HG03060 (cell line): ENCODE data around the gene RXFP4.
"Not testable (repeated sequence)": the region's sequence is repeated elsewhere in the genome, so short reads cannot be mapped to it uniquely, and the experiment has no call there.

Experiments
- ATAC-seq: cut with Tn5 transposase; IDR thresholded peaks from one replicate; pipeline ENCODE4 v1.9.1; 2021; ENCODE audit warnings: low read depth, moderate number of reproducible peaks; ENCODE audit not compliant: unreplicated experiment

RXFP4 gene

GRCh38 chr1:155929057-155929456 lies 12.4 kb upstream of the RXFP4 start:
- no peak for ATAC-seq

- not testable (repeated sequence) for ATAC-seq
Measured at GRCh38 chr1:155930725-155931124, 10.7 kb upstream of the RXFP4 start.

- ATAC-seq = no peak
Measured at GRCh38 chr1:155931332-155932038, 10.0 kb upstream of the RXFP4 start.

- ATAC-seq = no peak
Measured at GRCh38 chr1:155932081-155932480, 9.4 kb upstream of the RXFP4 start.

- no peak for ATAC-seq
Measured at GRCh38 chr1:155932487-155932886, 9.0 kb upstream of the RXFP4 start.

GRCh38 chr1:155933591-155934096 lies 7.8 kb upstream of the RXFP4 start:
- no peak for ATAC-seq

- ATAC-seq = peak; percentile 72
Measured at GRCh38 chr1:155934097-155934935, 7.1 kb upstream of the RXFP4 start, which contains the start of gene KHDC4. TSS of gene KHDC4 (minus strand) at chr1:155934413. CDS start at chr1:155934373, 40 bp downstream.

- no peak for ATAC-seq
Measured at GRCh38 chr1:155934936-155935590, 6.4 kb upstream of the RXFP4 start.

GRCh38 chr1:155938220-155938627 lies 3.2 kb upstream of the RXFP4 start:
- no peak for ATAC-seq

GRCh38 chr1:155940482-155940992 lies 901 bp upstream of the RXFP4 start:
- ATAC-seq = no peak

GRCh38 chr1:155941845-155942531 lies 550 bp downstream of the RXFP4 start:
- no peak for ATAC-seq

- ATAC-seq = no peak
Measured at GRCh38 chr1:155942578-155943141, 1.2 kb downstream of the RXFP4 start.

GRCh38 chr1:155944444-155944799 lies 3.0 kb downstream of the RXFP4 start:
- no peak for ATAC-seq

- no peak for ATAC-seq
Measured at GRCh38 chr1:155946633-155947219, 5.3 kb downstream of the RXFP4 start.

- no peak for ATAC-seq
Measured at GRCh38 chr1:155947292-155947691, 5.9 kb downstream of the RXFP4 start.

GRCh38 chr1:155947741-155948140 lies 6.3 kb downstream of the RXFP4 start:
- no peak for ATAC-seq

GRCh38 chr1:155950829-155951228 lies 9.4 kb downstream of the RXFP4 start:
- ATAC-seq = no peak

- ATAC-seq = no peak
Measured at GRCh38 chr1:155951753-155952504, 10.5 kb downstream of the RXFP4 start.

- no peak for ATAC-seq
Measured at GRCh38 chr1:155952505-155952890, 11.1 kb downstream of the RXFP4 start.
